A549 (cell line): ENCODE results near the gene DDX3Y. TPM values are rescaled to one million over a fixed set of nuclear protein-coding genes. Genes with fewer than 3 reads are reported as not detected.

Experiments
- ATAC-seq, 2 experiments: fragments of 200-7000 bp in 1 of 2; fragments of >200 bp in 1 of 2; cut with Nextera tagmentation in 1 of 2; cut with Tn5 transposase in 1 of 2; 3 replicates each; pipeline versions ENCODE4 v1.8.0 to v1.9.1; 2018 to 2020; ENCODE audit warnings: mild to moderate bottlenecking in 1 of 2, moderate library complexity in 1 of 2
- CTCF ChIA-PET: fragments of 300-600 bp; sonication (Branson Sonifier 250); formaldehyde crosslinking; extraction: SDS; loops from one replicate; lab custom pipeline; 2021; ENCODE audit warnings: antibody characterized with exemption, inconsistent platforms; lab: Yijun Ruan, JAX
- POLR2A ChIA-PET: fragments of 350-600 bp; formaldehyde crosslinking; extraction: SDS; loops from one replicate; lab custom pipeline; 2021; ENCODE audit warnings: antibody characterized with exemption, inconsistent platforms; lab: Yijun Ruan, JAX
- DNase-seq, 2 experiments: peaks; one replicate each; pipeline versions ENCODE4 v3.0.0 to v3.0.0-alpha.2; 2011 to 2016; ENCODE audit warnings: low read depth in 1 of 2, low spot score in 1 of 2
- FAIRE-seq: peaks from 2 replicates; lab custom pipeline; 2011; peaks lifted over from hg19 to GRCh38; lab: Jason Lieb, UNC
- H3K27ac ChIP-seq, 2 experiments: fragments of >200 bp; sonication (Bioruptor Twin); formaldehyde crosslinking; 3 replicates each; pipeline ENCODE4 v1.5.1; 2016 to 2017
- H3K4me1 ChIP-seq: fragments of >200 bp; sonication (Bioruptor Twin); formaldehyde crosslinking; 3 replicates; pipeline ENCODE4 v1.6.1; 2016
- H3K4me2 ChIP-seq: fragments of >200 bp; sonication (Bioruptor Twin); formaldehyde crosslinking; 3 replicates; pipeline ENCODE4 v1.6.1; 2016
- H3K4me3 ChIP-seq: fragments of >200 bp; sonication (Bioruptor Twin); formaldehyde crosslinking; 3 replicates; pipeline ENCODE4 v1.5.1; 2016
- H3K9me3 ChIP-seq: fragments of >200 bp; sonication (Bioruptor Twin); formaldehyde crosslinking; 3 replicates; pipeline ENCODE4 v1.6.1; 2016
- CBX2 ChIP-seq: fragments of 200-600 bp; sonication (generic); IDR thresholded peaks from 2 replicates; pipeline ENCODE4 v1.6.1; 2016; ENCODE audit warnings: low read depth, mild to moderate bottlenecking, borderline replicate concordance
- CBX8 ChIP-seq: fragments of 200-600 bp; sonication (generic); IDR thresholded peaks from 2 replicates; pipeline ENCODE4 v1.6.1; 2016
- CHD4 ChIP-seq: fragments of 200-600 bp; sonication (generic); IDR thresholded peaks from 2 replicates; pipeline ENCODE4 v1.6.1; 2016; ENCODE audit warnings: antibody characterized with exemption, mild to moderate bottlenecking, borderline replicate concordance
- CTCF ChIP-seq: fragments of >200 bp; sonication (Bioruptor Twin); formaldehyde crosslinking; IDR thresholded peaks from 3 replicates; pipeline ENCODE4 v1.5.1; 2016
- E2F6 ChIP-seq: IDR thresholded peaks from 2 replicates; pipeline ENCODE4 v1.6.1; 2012; ENCODE audit warnings: low read depth, borderline replicate concordance
- EHMT2 ChIP-seq: fragments of 200-600 bp; sonication (generic); IDR thresholded peaks from 2 replicates; pipeline ENCODE4 v1.6.1; 2016; ENCODE audit warnings: antibody characterized with exemption, low read depth, mild to moderate bottlenecking, moderate library complexity
- FOSB ChIP-seq: fragments of 250-450 bp; sonication (Bioruptor Pico); IDR thresholded peaks from 2 replicates; pipeline ENCODE4 v1.5.0; 2020; ENCODE audit warnings: mild to moderate bottlenecking, moderate library complexity
- FOXS1 ChIP-seq: fragments of 250-450 bp; sonication (Bioruptor Pico); IDR thresholded peaks from 2 replicates; pipeline ENCODE4 v1.5.0; 2020; ENCODE audit warnings: mild to moderate bottlenecking, moderate library complexity
- GATA3 ChIP-seq: IDR thresholded peaks from 2 replicates; pipeline ENCODE4 v1.6.1; 2012; ENCODE audit warnings: borderline replicate concordance
- HDAC2 ChIP-seq: fragments of 200-600 bp; sonication (generic); IDR thresholded peaks from 2 replicates; pipeline ENCODE4 v1.6.1; 2016
- HOXB5 ChIP-seq: fragments of 250-450 bp; sonication (Bioruptor Pico); IDR thresholded peaks from 2 replicates; pipeline ENCODE4 v1.5.0; 2020; ENCODE audit warnings: mild to moderate bottlenecking, moderate library complexity
- JUN ChIP-seq, 2 experiments: fragments of >200 bp; sonication (Bioruptor Twin); formaldehyde crosslinking; IDR thresholded peaks; 2 replicates in 1 of 2; 3 replicates in 1 of 2; pipeline ENCODE4 v1.6.1; 2016 to 2017
- JUNB ChIP-seq: fragments of >200 bp; sonication (Bioruptor Twin); formaldehyde crosslinking; IDR thresholded peaks from 2 replicates; pipeline ENCODE4 v1.6.1; 2016
- KDM1A ChIP-seq: fragments of 200-600 bp; sonication (generic); IDR thresholded peaks from 2 replicates; pipeline ENCODE4 v1.6.1; 2016; ENCODE audit warnings: low read depth, mild to moderate bottlenecking
- MAZ ChIP-seq: fragments of 150-350 bp; IDR thresholded peaks from 2 replicates; pipeline ENCODE4 v1.6.1; 2014; ENCODE audit warnings: antibody characterized with exemption, low read depth, low read length, borderline replicate concordance
- NFE2L2 ChIP-seq: fragments of 150-350 bp; conservative IDR thresholded peaks from 2 replicates; pipeline ENCODE4 v1.6.1; 2014; ENCODE audit warnings: low read length
- NR3C1 ChIP-seq: fragments of >200 bp; sonication (Bioruptor Twin); formaldehyde crosslinking; IDR thresholded peaks from 3 replicates; pipeline ENCODE4 v1.6.1; 2017
- POLR2A ChIP-seq: IDR thresholded peaks from 2 replicates; pipeline ENCODE4 v1.6.1; 2012; ENCODE audit warnings: mild to moderate bottlenecking, low read length
- POLR2AphosphoS2 ChIP-seq: conservative IDR thresholded peaks from 2 replicates; pipeline ENCODE4 v1.6.1; 2012; ENCODE audit warnings: low read length, improper control_type of control experiment, inconsistent platforms
- RAD21 ChIP-seq, 2 experiments: fragments of >200 bp in 1 of 2; sonication (Bioruptor Twin) in 1 of 2; formaldehyde crosslinking in 1 of 2; IDR thresholded peaks in 1 of 2; conservative IDR thresholded peaks in 1 of 2; 2 replicates in 1 of 2; 3 replicates in 1 of 2; pipeline ENCODE4 v1.6.1; 2012 to 2018; ENCODE audit warnings: inconsistent platforms in 1 of 2
- RARB ChIP-seq: fragments of 250-450 bp; sonication (Bioruptor Pico); IDR thresholded peaks from 2 replicates; pipeline ENCODE4 v1.8.0; 2021; ENCODE audit warnings: mild to moderate bottlenecking, moderate library complexity
- RNF2 ChIP-seq: fragments of 200-600 bp; sonication (generic); IDR thresholded peaks from 2 replicates; pipeline ENCODE4 v1.6.1; 2016; ENCODE audit warnings: low read depth, mild to moderate bottlenecking, antibody characterized with exemption, moderate library complexity, borderline replicate concordance
- SMC3 ChIP-seq: fragments of >200 bp; sonication (Bioruptor Twin); formaldehyde crosslinking; IDR thresholded peaks from 3 replicates; pipeline ENCODE4 v1.6.1; 2018; ENCODE audit warnings: inconsistent platforms
- TFCP2L1 ChIP-seq: fragments of 250-450 bp; sonication (Bioruptor Pico); IDR thresholded peaks from 2 replicates; pipeline ENCODE4 v1.5.0; 2021; ENCODE audit warnings: mild to moderate bottlenecking
- USF2 ChIP-seq: fragments of 450-650 bp; IDR thresholded peaks from 2 replicates; pipeline ENCODE4 v1.6.1; 2014; ENCODE audit warnings: antibody characterized with exemption
- WGBS: methylation state at CpG from one replicate; pipeline ENCODE4 v1.1.6; 2017; ENCODE audit errors: missing lambda C conversion rate; 5-methylcytosine and 5-hydroxymethylcytosine counted together
- polyA plus RNA-seq, 4 experiments: library from polyadenylated mRNA; depleted of rRNA in 3 of 4; stranded (reverse); fragments of >200 nt; fragmentation: RNase III in 1 of 4; extraction: RNeasy Plus Mini Kit Qiagen cat#74134 plus additional on column Dnase treatment in 1 of 4; gene quantifications; 2 replicates in 3 of 4; 3 replicates in 1 of 4; pipeline ENCODE4 v1.2.3, GENCODE V29; 2011 to 2017
- TF ChIP-seq, protein P1 (sequence below): fragments of >200 bp; sonication (Bioruptor Twin); formaldehyde crosslinking; IDR thresholded peaks from 3 replicates; pipeline ENCODE4 v1.6.1; 2016
- TF ChIP-seq, protein P2 (sequence below): fragments of 150-350 bp; IDR thresholded peaks from 2 replicates; pipeline ENCODE4 v1.6.1; 2014; ENCODE audit warnings: low read depth, mild to moderate bottlenecking, low read length
- TF ChIP-seq, protein P3 (sequence below): IDR thresholded peaks from 2 replicates; pipeline ENCODE4 v1.6.1; 2012

The DDX3Y gene
- polyA plus RNA-seq, 2 of the 4 experiments (the other 2 are of a cell fraction): 41.7 to 67.5 TPM

- FAIRE-seq (no peak), DNase-seq (no peak), ATAC-seq (no peak)
- TF ChIP-seq CBX8 (no peak), CTCF (no peak), JUN (IDR thresholded peaks at IDR 0.05) (no peak), POLR2AphosphoS2 (no peak), HDAC2 (no peak), RNF2 (no peak), JUNB (no peak), USF2 (no peak), NFE2L2 (no peak), MAZ (no peak), CBX2 (no peak), KDM1A (no peak), SMC3 (no peak), FOXS1 (CRISPR knock-in tag) (no peak)
- TF ChIP-seq, protein P1, sequence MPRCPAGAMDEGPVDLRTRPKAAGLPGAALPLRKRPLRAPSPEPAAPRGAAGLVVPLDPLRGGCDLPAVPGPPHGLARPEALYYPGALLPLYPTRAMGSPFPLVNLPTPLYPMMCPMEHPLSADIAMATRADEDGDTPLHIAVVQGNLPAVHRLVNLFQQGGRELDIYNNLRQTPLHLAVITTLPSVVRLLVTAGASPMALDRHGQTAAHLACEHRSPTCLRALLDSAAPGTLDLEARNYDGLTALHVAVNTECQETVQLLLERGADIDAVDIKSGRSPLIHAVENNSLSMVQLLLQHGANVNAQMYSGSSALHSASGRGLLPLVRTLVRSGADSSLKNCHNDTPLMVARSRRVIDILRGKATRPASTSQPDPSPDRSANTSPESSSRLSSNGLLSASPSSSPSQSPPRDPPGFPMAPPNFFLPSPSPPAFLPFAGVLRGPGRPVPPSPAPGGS: no peak
- H3K4me3 ChIP-seq: no peak overlapping the region
- CTCF ChIA-PET: no interaction called here
- H3K9me3 ChIP-seq: no peaks in the 10 kb centered on the region
- POLR2A ChIA-PET: no interaction called here
- H3K4me1 ChIP-seq: no peaks in the 10 kb centered on the region
- no peak overlapping the region for H3K4me2 ChIP-seq
- no peak overlapping the region for H3K27ac ChIP-seq
Measured at GRCh38 chrY:12855791-12856275, 48.8 kb upstream of the DDX3Y start.

GRCh38 chrY:12867960-12868359 lies 36.7 kb upstream of the DDX3Y start:
- no peak overlapping the region for H3K27ac ChIP-seq
- ChIA-PET CTCF (no interaction called here), POLR2A (no interaction called here)
- no peaks in the 10 kb centered on the region for H3K4me1 ChIP-seq
- H3K4me3 ChIP-seq: no peak overlapping the region
- WGBS: 84% methylated on average over 2 of the region's 2 CpGs
- no peak for DNase-seq
- FAIRE-seq: no peak
- H3K9me3 ChIP-seq: no peaks in the 10 kb centered on the region
- H3K4me2 ChIP-seq: no peak overlapping the region
- TF ChIP-seq TFCP2L1 (CRISPR knock-in tag): no peak
- ATAC-seq: no peak

DNA sequence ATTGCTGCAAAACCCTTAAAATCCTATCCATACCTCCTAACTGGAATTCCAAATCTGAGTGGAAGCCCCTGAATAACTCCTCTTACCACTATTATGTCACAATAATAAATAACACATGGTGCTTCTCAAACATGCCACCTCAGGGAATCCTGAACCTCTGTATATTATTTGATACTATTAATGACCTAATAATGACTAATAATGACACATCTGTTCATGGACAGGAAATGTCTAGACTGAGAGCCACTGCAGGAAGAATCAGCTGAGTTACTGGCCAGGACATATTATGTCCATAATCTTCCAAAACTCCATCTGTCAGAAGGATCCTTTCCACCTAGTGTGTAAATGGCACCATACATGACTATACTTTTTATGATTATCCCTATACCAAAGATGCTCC lies 7.7 kb upstream of the DDX3Y start:
- H3K4me2 ChIP-seq: no peak overlapping the region
- no peak for TF ChIP-seq NR3C1
- TF ChIP-seq, protein P1: no peak
- TF ChIP-seq EHMT2: no peak
- TF ChIP-seq GATA3: no peak
- no peak for TF ChIP-seq POLR2A
- TF ChIP-seq, protein P2, sequence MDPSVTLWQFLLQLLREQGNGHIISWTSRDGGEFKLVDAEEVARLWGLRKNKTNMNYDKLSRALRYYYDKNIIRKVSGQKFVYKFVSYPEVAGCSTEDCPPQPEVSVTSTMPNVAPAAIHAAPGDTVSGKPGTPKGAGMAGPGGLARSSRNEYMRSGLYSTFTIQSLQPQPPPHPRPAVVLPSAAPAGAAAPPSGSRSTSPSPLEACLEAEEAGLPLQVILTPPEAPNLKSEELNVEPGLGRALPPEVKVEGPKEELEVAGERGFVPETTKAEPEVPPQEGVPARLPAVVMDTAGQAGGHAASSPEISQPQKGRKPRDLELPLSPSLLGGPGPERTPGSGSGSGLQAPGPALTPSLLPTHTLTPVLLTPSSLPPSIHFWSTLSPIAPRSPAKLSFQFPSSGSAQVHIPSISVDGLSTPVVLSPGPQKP: no peak
- no peak for TF ChIP-seq POLR2AphosphoS2
- no peak for TF ChIP-seq CHD4
- TF ChIP-seq, protein P3, sequence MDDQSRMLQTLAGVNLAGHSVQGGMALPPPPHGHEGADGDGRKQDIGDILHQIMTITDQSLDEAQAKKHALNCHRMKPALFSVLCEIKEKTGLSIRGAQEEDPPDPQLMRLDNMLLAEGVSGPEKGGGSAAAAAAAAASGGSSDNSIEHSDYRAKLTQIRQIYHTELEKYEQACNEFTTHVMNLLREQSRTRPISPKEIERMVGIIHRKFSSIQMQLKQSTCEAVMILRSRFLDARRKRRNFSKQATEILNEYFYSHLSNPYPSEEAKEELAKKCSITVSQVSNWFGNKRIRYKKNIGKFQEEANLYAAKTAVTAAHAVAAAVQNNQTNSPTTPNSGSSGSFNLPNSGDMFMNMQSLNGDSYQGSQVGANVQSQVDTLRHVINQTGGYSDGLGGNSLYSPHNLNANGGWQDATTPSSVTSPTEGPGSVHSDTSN: no peak
- TF ChIP-seq E2F6: no peak
- TF ChIP-seq RARB: no peak
- no peak for TF ChIP-seq FOSB
- no peak for TF ChIP-seq RAD21 (conservative IDR thresholded peaks at IDR 0.05 in 1 of 2, IDR thresholded peaks at IDR 0.05 in 1 of 2)
- no peak for TF ChIP-seq HOXB5 (CRISPR knock-in tag)
- TF ChIP-seq KDM1A: no peak
- no peaks in the 10 kb centered on the region for H3K9me3 ChIP-seq
- H3K27ac ChIP-seq: no peak overlapping the region
- FAIRE-seq: no peak
- no peak overlapping the region for H3K4me3 ChIP-seq
- POLR2A ChIA-PET: no interaction called here
- no peak for ATAC-seq
- DNase-seq: no peak
- H3K4me1 ChIP-seq: no peaks in the 10 kb centered on the region
- CTCF ChIA-PET: no interaction called here
